ENCODE data around the gene SYT2.
A peak's percentile ranks its signal among the peaks of the same experiment; 100 is the strongest.
"Not testable (repeated sequence)": the region's sequence is repeated elsewhere in the genome, so short reads cannot be mapped to it uniquely, and the experiment has no call there.

Gene SYT2

DNA sequence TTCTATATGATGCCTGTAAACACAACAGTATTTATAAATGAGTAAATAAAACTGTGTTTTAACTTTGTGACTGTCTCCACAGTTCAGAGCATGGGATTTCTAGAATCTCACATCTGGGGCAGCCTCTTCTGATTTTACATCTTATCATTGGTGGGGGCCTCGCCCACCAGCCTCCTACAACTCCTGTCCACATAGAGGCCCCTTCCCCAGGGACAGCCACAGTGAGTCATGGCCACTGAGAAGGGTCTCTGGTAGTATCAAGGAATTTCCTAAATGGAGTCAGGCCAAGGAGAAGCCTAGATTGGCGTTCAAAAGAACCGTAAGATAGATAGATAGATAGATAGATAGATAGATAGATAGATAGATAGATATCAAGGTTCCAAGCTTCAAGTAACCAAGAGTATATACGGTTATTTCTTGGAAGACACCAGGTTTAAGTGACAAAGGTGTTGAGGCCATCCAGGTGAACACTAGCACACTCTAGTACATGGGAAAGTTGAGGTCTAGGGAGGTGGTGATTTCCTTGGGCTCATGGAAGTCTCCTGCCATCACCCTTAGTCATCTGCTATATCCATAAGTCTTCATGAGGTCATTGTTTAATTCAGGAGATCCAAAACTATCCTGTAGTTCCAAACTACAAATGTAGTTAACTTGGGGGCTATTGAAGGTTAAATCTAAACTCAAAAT is 121.6 kb downstream of the SYT2 start:
- no peak for DNase-seq

- DNase-seq, result no peak
These were observed 122.3 kb downstream of the SYT2 start for GRCh38 chr1:202587859-202588485.

GRCh38 chr1:202586871-202587270 is 123.4 kb downstream of the SYT2 start:
- no peak for DNase-seq

GRCh38 chr1:202586018-202586821 is 124.0 kb downstream of the SYT2 start:
- DNase-seq, result peak in 1 of 2 experiments; percentile 9

DNA sequence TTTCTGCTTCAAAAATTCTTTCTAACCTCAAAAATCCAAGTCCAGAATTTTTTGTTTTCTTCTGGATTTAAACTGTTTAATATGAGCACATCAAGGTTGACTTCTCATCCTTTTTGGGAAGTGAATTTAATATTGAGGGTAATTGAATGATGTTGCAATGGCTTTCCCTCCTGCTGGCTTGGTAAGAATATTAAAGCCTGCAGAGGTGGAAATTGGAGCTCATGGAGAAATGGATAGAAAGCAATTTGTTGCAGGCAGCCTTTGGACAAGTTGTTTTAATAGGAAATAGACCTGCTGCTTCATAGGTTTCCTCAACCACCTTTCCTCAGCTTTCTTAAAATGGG is 124.7 kb downstream of the SYT2 start:
- no peak for DNase-seq

- DNase-seq, result no peak
These were observed 125.3 kb downstream of the SYT2 start for GRCh38 chr1:202584707-202585589.

GRCh38 chr1:202582350-202582749 is 127.9 kb downstream of the SYT2 start:
- not testable (repeated sequence) for DNase-seq

DNA sequence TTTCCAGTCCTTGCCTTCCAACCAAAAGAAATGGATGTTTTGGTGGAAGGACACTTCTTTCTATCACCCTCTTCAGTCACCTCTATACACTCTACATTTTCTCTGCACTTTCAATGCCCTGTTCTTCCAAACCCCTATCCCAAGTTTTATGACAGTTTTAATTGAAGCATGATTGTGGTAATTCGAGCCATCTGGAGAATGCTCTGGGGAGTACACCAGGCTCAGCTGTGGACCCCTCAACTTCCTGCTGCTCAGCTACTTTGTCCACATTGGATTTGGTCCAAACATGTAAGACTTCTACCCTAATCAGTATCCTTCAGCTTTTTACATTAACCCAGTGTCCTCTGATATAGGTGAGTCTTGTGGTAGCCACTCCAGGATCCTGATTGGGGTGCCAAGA is 129.6 kb downstream of the SYT2 start:
- no peak for DNase-seq

- DNase-seq, result no peak
These were observed 130.4 kb downstream of the SYT2 start for GRCh38 chr1:202579806-202580205.

DNA sequence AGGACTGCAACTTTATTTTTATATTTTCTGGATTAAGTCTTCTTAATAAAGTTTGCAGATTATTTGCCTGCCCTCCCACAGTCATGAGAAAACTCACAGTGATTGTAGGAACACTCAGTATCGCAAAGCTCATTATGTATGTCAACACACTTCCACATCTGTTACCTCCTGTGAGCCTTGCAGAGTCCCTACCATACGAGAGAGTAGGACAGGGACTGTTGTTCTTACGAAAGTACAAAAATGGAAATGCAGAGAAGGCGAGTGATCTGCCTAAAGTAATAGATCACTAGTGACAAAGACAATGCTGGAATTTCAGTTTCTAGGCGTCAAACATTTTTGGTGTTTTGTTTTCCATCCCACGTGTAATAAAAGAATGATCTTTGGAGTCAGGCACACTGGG is 131.7 kb downstream of the SYT2 start:
- DNase-seq, result no peak

DNA sequence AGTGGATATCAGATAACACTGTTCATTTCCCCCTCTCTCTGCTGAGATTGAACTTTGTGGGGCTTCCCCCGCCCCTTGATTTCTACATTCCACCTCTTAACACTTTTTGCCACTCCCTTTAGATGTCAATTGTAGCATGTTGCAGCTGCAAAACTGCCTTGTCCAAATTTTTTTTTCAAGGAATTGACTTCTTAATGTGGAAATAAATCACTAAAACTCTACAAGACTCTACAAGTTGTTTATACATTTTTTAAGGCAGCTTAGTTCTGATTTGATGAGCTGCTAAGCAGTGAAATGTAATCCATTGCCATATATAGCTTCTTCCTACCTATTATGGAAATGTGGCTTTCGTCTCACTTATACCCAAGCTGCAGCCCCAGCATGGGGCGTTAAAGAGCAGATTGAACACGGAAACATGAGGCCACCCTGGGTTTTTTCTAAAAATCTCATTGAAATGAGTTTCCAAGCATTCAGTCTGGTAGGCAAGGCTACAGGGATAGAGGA is 132.2 kb downstream of the SYT2 start:
- no peak for DNase-seq

- no peak for DNase-seq
These were observed 132.9 kb downstream of the SYT2 start for GRCh38 chr1:202577381-202577780.

DNA sequence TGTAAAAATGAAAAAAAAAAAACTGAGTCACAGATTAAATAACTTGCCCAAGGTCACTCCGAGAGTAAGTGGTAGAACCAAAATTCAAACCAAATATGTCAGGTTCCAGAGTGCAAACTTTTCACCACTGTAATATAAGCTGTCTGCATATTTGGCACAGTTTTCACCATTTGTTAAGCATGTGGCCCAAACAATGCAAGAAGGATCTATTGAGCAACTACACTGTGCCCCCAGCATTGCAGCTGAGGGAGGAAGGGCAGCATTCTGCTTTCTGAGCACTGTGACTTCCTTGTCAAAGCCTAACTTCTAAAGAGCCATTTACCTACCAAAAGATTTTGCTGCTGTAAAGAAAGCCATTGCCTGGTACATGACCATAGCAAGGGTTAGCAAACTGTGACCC is 133.4 kb downstream of the SYT2 start:
- peak; percentile 12 to 29 for DNase-seq

GRCh38 chr1:202575918-202576653 is 134.2 kb downstream of the SYT2 start:
- DNase-seq, result no peak

- no peak for DNase-seq
These were observed 137.4 kb downstream of the SYT2 start for GRCh38 chr1:202572867-202573266.

GRCh38 chr1:202571719-202572339 is 138.4 kb downstream of the SYT2 start:
- DNase-seq, result peak; percentile 46 to 78

- DNase-seq, result no peak
These were observed 140.6 kb downstream of the SYT2 start for GRCh38 chr1:202569393-202570322.

GRCh38 chr1:202568826-202569225 is 141.4 kb downstream of the SYT2 start:
- DNase-seq, result no peak

DNA sequence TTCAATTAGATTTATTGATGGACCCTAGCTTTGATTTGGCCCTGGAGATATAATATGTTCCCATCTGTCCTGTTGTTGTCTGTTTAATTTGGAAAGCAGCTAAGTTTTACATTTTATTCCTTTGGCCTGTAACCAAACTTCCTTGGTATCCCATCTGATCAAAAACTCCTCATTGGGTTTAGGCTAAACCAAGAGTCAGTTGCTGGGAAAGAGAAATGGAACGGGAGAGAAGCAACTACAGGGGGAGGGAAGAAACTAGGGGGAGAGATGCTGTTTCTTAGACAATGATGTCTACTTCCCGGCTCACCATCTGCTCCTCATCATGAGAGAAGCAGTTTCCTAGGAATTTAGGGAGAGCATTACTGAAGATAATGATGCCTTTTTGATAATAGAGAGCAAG is 141.8 kb downstream of the SYT2 start:
- DNase-seq, result no peak

GRCh38 chr1:202567738-202568137 is 142.5 kb downstream of the SYT2 start:
- no peak for DNase-seq

Data from Kasumi-1 (cell line).